ENCODE data around the gene PLA2G2A. TPM values are rescaled to one million over a fixed set of nuclear protein-coding genes. Genes with fewer than 3 reads are reported as not detected.

PLA2G2A gene
- not detected in 2 replicates for total RNA-seq

GRCh38 chr1:19979494-19979977 is at the start of gene PLA2G2A:
Gene PLA2G2A (minus strand): TSS chr1:19979618. CDS start chr1:19978773, 845 bp downstream.
- TF ChIP-seq CTCF (conservative IDR thresholded peaks at IDR 0.05; ENCODE audit: low read depth, low read length): no peak
- DNase-seq (ENCODE audit: low read depth): no peak

GRCh38 chr1:20028726-20029125 is 49.3 kb upstream of the PLA2G2A start:
- no peak for TF ChIP-seq CTCF (conservative IDR thresholded peaks at IDR 0.05; ENCODE audit: low read depth, low read length)
- no peak overlapping the region for H3K4me3 ChIP-seq (ENCODE audit: low read depth, low read length)
- DNase-seq (ENCODE audit: low read depth): no peak

More at GRCh38 chr1:19979494-19979977, at the start of gene PLA2G2A:
- no peak within 1 kb of the TSS for H3K4me3 ChIP-seq (ENCODE audit: low read depth, low read length)

GRCh38 chr1:20028125-20028524 is 48.7 kb upstream of the PLA2G2A start:
- no peak overlapping the region for H3K4me3 ChIP-seq (ENCODE audit: low read depth, low read length)
- TF ChIP-seq CTCF (conservative IDR thresholded peaks at IDR 0.05; ENCODE audit: low read depth, low read length): no peak
- no peak for DNase-seq (ENCODE audit: low read depth)

- TF ChIP-seq CTCF (conservative IDR thresholded peaks at IDR 0.05; ENCODE audit: low read depth, low read length): no peak
- no peak for DNase-seq (ENCODE audit: low read depth)
- H3K4me3 ChIP-seq (ENCODE audit: low read depth, low read length): no peak overlapping the region
Observed at GRCh38 chr1:20017741-20018140, 38.3 kb upstream of the PLA2G2A start.

- DNase-seq (ENCODE audit: low read depth): no peak
- H3K4me3 ChIP-seq (ENCODE audit: low read depth, low read length): no peak overlapping the region
- TF ChIP-seq CTCF (conservative IDR thresholded peaks at IDR 0.05; ENCODE audit: low read depth, low read length): no peak
Observed at GRCh38 chr1:20014153-20014552, 34.7 kb upstream of the PLA2G2A start.

- DNase-seq (ENCODE audit: low read depth): no peak
- no peak overlapping the region for H3K4me3 ChIP-seq (ENCODE audit: low read depth, low read length)
- no peak for TF ChIP-seq CTCF (conservative IDR thresholded peaks at IDR 0.05; ENCODE audit: low read depth, low read length)
Observed at GRCh38 chr1:20010016-20010415, 30.6 kb upstream of the PLA2G2A start.

- no peak for DNase-seq (ENCODE audit: low read depth)
- TF ChIP-seq CTCF (conservative IDR thresholded peaks at IDR 0.05; ENCODE audit: low read depth, low read length): no peak
- H3K4me3 ChIP-seq (ENCODE audit: low read depth, low read length): no peak overlapping the region
Observed at GRCh38 chr1:20009212-20009611, 29.8 kb upstream of the PLA2G2A start.

Data from epithelial cell of proximal tubule (primary cell).